ENCODE results near the gene LSM5. TPM values are rescaled to one million over a fixed set of nuclear protein-coding genes. Genes with fewer than 3 reads are reported as not detected.

The LSM5 gene
- 20.9 and 26.5 TPM in 2 replicates for total RNA-seq

GRCh38 chr7:32490127-32490796, at the start of gene LSM5:
Gene LSM5 (minus strand): TSS chr7:32490380. CDS start chr7:32490365, 15 bp downstream.

DNA sequence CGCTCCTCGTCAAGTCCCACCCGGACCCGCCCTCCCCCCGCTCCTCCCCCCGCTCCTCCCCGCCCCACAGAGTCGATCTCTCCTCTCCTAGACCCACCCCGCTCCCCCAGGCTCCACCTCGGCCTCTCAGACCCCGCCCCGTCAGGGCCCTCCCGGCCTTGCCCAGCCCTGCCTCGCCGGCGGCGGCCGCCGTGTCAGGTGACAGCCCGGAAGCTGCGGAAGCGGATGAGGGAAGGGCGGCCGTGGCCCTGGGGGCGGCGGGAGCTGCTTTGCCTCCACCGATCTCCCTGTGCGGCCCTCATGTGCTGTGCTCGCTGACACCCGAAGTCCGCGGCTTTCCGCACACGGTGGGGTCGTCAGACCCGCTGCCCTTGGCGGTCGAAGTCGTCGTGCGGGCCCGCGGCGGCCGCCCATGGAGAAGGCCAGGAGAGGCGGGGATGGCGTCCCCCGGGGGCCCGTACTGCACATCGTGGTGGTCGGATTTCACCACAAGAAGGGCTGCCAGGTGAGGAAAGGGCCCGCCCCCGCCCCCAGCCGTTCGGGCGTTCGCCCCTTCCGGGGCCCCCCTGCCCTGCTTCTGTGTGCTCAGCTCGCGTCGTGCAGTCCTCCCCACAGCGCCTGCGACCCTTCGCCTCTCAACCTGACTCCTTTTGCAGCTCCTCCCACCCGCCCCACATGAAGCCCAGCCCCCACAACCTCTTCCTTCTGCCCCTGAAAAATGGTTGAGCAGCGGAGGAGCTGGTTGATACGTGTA, 5.3 kb upstream of the LSM5 start, which contains the start of gene AVL9:
TSS of gene AVL9 (plus strand) at position 192 of the 754 bp plus-strand sequence. CDS start at position 413, 221 bp downstream.

Other genes starting within 250 kb of the LSM5 start
- gene AVL9, start 5.1 kb upstream of the LSM5 start, total RNA-seq, result 20.5 and 33.5 TPM in 2 replicates

Measured in epithelial cell of alveolus of lung (primary cell).